Measurements from ENCODE around the gene NELL1. TPM values are rescaled to one million over a fixed set of nuclear protein-coding genes. Genes with fewer than 3 reads are reported as not detected.

The NELL1 gene
- total RNA-seq, 1 experiment from 2014 or later = not detected

DNA sequence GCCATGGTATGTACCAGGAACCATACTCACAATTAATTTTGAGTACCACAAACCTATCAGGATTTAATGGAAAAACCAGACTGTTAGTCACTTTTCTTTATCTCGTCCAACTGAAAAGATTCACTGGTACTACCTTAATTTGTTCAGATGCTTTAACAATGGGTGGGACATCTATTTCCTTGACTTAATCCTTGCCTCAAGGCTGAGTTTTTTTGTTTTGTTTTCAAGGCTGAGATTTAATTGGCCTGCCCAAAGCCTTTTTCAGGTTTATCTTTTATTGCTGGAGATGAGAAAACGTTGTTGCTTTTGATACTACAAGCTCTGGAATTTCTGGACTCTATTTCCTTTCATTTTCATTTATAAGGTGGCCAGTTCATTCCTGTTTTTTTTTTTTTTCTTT is 50.4 kb downstream of the NELL1 start:
- intact Hi-C loops (cut with micrococcal nuclease; ENCODE audit: unreplicated experiment) = no loop called here
- ChIA-PET CTCF (no interaction called here), POLR2A (no interaction called here)
- Mint-ChIP-seq H3K4me1 (ENCODE audit: low read depth, unreplicated experiment) (no peaks in the 10 kb centered on the region), H3K27ac (ENCODE audit: unreplicated experiment) (no peak overlapping the region), H3K9me3 (ENCODE audit: unreplicated experiment) (no peaks in the 10 kb centered on the region), H3K27me3 (ENCODE audit: insufficient read depth, unreplicated experiment) (peaks cover 5% of the 10 kb centered on the region), H3K36me3 (ENCODE audit: insufficient read depth, unreplicated experiment) (no peaks in the 10 kb centered on the region), H3K4me3 (ENCODE audit: unreplicated experiment) (no peak overlapping the region)
- Histone ChIP-seq H3K4me1 (no peaks in the 10 kb centered on the region), H3K27me3 (replicated peaks; ENCODE audit: control insufficient read depth, insufficient read depth, low read length) (no peaks in the 10 kb centered on the region), H3K9me3 (no peaks in the 10 kb centered on the region), H3K36me3 (ENCODE audit: control insufficient read depth, insufficient read depth, low read length) (no peaks in the 10 kb centered on the region), H3K4me3 (ENCODE audit: low read depth, low read length) (no peak overlapping the region)
- no TSS peak for BruUV-seq (replicated peaks)
- TF ChIP-seq, protein P1, sequence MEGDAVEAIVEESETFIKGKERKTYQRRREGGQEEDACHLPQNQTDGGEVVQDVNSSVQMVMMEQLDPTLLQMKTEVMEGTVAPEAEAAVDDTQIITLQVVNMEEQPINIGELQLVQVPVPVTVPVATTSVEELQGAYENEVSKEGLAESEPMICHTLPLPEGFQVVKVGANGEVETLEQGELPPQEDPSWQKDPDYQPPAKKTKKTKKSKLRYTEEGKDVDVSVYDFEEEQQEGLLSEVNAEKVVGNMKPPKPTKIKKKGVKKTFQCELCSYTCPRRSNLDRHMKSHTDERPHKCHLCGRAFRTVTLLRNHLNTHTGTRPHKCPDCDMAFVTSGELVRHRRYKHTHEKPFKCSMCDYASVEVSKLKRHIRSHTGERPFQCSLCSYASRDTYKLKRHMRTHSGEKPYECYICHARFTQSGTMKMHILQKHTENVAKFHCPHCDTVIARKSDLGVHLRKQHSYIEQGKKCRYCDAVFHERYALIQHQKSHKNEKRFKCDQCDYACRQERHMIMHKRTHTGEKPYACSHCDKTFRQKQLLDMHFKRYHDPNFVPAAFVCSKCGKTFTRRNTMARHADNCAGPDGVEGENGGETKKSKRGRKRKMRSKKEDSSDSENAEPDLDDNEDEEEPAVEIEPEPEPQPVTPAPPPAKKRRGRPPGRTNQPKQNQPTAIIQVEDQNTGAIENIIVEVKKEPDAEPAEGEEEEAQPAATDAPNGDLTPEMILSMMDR (IDR thresholded peaks at IDR 0.05; ENCODE audit: insufficient read depth in 1 of 2, low read depth in 1 of 2, low read length in 1 of 2, severe bottlenecking in 1 of 2, unreplicated experiment in 1 of 2) = no peak
- no peak for DNase-seq

GRCh38 chr11:20723366-20723765 is 54.0 kb downstream of the NELL1 start:
- Mint-ChIP-seq H3K9me3 (ENCODE audit: unreplicated experiment) (no peaks in the 10 kb centered on the region), H3K4me3 (ENCODE audit: unreplicated experiment) (no peak overlapping the region), H3K36me3 (ENCODE audit: insufficient read depth, unreplicated experiment) (no peaks in the 10 kb centered on the region), H3K4me1 (ENCODE audit: low read depth, unreplicated experiment) (no peaks in the 10 kb centered on the region), H3K27ac (ENCODE audit: unreplicated experiment) (no peak overlapping the region), H3K27me3 (ENCODE audit: insufficient read depth, unreplicated experiment) (peaks cover 2% of the 10 kb centered on the region)
- TF ChIP-seq, protein P1 (IDR thresholded peaks at IDR 0.05; ENCODE audit: insufficient read depth in 1 of 2, low read depth in 1 of 2, low read length in 1 of 2, severe bottlenecking in 1 of 2, unreplicated experiment in 1 of 2) = no peak
- Histone ChIP-seq H3K4me1 (no peaks in the 10 kb centered on the region), H3K4me3 (ENCODE audit: low read depth, low read length) (no peak overlapping the region), H3K9me3 (0 out of 2 replicates have a peak, but pooled peaks cover 4% of the 10 kb centered on the region), H3K36me3 (ENCODE audit: control insufficient read depth, insufficient read depth, low read length) (no peaks in the 10 kb centered on the region), H3K27me3 (replicated peaks; ENCODE audit: control insufficient read depth, insufficient read depth, low read length) (no peaks in the 10 kb centered on the region)
- intact Hi-C loops (cut with micrococcal nuclease; ENCODE audit: unreplicated experiment) = no loop called here
- CTCF ChIA-PET = no interaction called here
- no TSS peak for BruUV-seq (replicated peaks)
- no peak for DNase-seq
- POLR2A ChIA-PET = no interaction called here

GRCh38 chr11:20729597-20730105 is 60.3 kb downstream of the NELL1 start:
- H3K9me3 Mint-ChIP-seq (ENCODE audit: unreplicated experiment) = no peaks in the 10 kb centered on the region
- H3K36me3 Mint-ChIP-seq (ENCODE audit: insufficient read depth, unreplicated experiment) = no peaks in the 10 kb centered on the region
- Histone ChIP-seq H3K9me3 (0 out of 2 replicates have a peak, but pooled peaks cover 4% of the 10 kb centered on the region), H3K4me1 (no peaks in the 10 kb centered on the region), H3K36me3 (ENCODE audit: control insufficient read depth, insufficient read depth, low read length) (no peaks in the 10 kb centered on the region), H3K27me3 (replicated peaks; ENCODE audit: control insufficient read depth, insufficient read depth, low read length) (no peaks in the 10 kb centered on the region), H3K4me3 (ENCODE audit: low read depth, low read length) (no peak overlapping the region)
- no peak overlapping the region for H3K27ac Mint-ChIP-seq (ENCODE audit: unreplicated experiment)
- H3K4me3 Mint-ChIP-seq (ENCODE audit: unreplicated experiment) = no peak overlapping the region
- CTCF ChIA-PET = no interaction called here
- POLR2A ChIA-PET = no interaction called here
- TF ChIP-seq, protein P1 (IDR thresholded peaks at IDR 0.05; ENCODE audit: insufficient read depth in 1 of 2, low read depth in 1 of 2, low read length in 1 of 2, severe bottlenecking in 1 of 2, unreplicated experiment in 1 of 2) = no peak
- no TSS peak for BruUV-seq (replicated peaks)
- intact Hi-C loops (cut with micrococcal nuclease; ENCODE audit: unreplicated experiment) = no loop called here
- no peaks in the 10 kb centered on the region for H3K4me1 Mint-ChIP-seq (ENCODE audit: low read depth, unreplicated experiment)
- no peaks in the 10 kb centered on the region for H3K27me3 Mint-ChIP-seq (ENCODE audit: insufficient read depth, unreplicated experiment)
- no peak for DNase-seq

Data from Caco-2 (cell line).